Measurements from ENCODE around the gene MINDY1. TPM values are rescaled to one million over a fixed set of nuclear protein-coding genes. Genes with fewer than 3 reads are reported as not detected.

The MINDY1 gene
- total and polyA plus RNA-seq, 8 donors, result 23.1 to 35.5 (median 30.6) TPM

DNA sequence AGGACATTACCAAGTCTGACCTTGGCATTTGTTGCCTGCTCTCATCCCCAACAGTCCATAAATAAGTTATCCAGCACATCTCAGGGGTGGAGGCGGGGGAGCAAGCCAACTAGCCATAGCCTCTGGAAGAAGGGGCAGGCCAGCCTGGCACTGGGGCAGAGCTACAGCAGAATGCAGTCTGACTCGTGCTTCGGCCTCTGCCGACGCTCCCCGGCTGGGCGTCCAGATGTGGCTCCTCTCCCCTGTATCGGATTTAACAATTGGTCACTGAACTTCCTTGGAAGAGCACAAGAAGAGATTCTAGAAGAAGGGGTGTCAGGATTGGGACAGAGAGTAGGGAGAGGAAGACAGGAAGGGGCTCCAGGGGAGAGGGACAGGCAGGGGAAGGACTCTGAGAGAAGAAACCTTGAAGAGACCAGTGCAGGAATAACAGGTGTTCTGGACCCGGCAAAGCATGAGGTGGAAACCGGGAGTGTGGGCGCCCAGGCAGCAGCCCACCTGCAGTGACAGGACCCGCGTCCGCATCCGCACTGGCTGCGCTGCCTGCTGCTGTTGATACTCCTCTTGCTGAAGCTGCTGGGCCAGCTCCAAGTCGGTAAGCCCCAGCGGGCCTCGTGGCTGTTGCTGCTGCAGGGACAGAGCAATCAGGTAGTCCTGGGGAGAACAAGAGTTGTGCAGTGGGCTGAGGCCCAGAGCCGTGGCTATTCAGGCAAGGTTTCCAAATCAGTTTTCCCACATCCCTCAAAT lies 9.4 kb downstream of the MINDY1 start:
- WGBS, 2 donors, result 84 to 85% methylated on average over 20 of the region's 20 CpGs
- peaks cover 0 to 2% (median 0%) of the 10 kb centered on the region in 3 donors for H3K4me1 ChIP-seq
- FAIRE-seq (no peak), DNase-seq (no peak), ATAC-seq (no peak)
- no peak overlapping the region for H3K4me3 ChIP-seq
- no peak for TF ChIP-seq CTCF (IDR thresholded peaks at IDR 0.05)
- no peaks in the 10 kb centered on the region for H3K9me3 ChIP-seq
- no peak overlapping the region for H3K27ac ChIP-seq
- H3K36me3 ChIP-seq, result peaks cover 0 to 56% (median 26%) of the 10 kb centered on the region in 3 donors
- H3K27me3 ChIP-seq, result no peaks in the 10 kb centered on the region
- intact Hi-C loops (cut with DNase I), result loop anchor here in 1 of 3 donors (10.0 kb wide), 1 partner anchor 182 kb away; no protein-coding TSS in a partner anchor

DNA sequence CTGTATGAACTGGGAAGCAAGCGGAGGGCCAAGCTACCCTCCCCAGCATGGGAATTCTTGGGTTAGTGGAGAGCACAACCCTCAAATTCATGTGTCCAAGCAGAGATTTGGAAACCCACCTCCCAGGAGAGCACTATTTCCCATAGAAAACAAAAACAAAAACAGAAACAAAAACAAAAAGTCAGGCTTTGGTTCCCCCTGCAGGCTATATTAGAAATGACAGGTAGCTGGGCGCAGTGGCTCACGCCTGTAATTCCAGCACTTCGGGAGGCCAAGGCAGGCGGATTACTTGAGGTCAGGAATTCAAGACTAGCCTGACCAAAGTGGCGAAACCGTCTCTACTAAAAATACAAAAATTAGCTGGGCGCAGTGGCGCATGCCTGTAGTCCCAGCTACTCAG lies 10.8 kb downstream of the MINDY1 start:
- ATAC-seq (peak in 3 of 4 donors; percentile 58 to 79 (median 72)), FAIRE-seq (no peak), DNase-seq (peak in 1 of 6 donors; percentile 43)
- H3K36me3 ChIP-seq, result peaks cover 0 to 44% (median 21%) of the 10 kb centered on the region in 3 donors
- H3K4me1 ChIP-seq, result no peaks in the 10 kb centered on the region
- no peak overlapping the region for H3K4me3 ChIP-seq
- no peak overlapping the region for H3K27ac ChIP-seq
- 45 to 54% methylated on average over 9 of the region's 9 CpGs for WGBS, 2 donors
- H3K27me3 ChIP-seq, result no peaks in the 10 kb centered on the region
- H3K9me3 ChIP-seq, result no peaks in the 10 kb centered on the region
- intact Hi-C loops (cut with DNase I), result loop anchor here in 1 of 3 donors (10.0 kb wide), 1 partner anchor 181 kb away; no protein-coding TSS in a partner anchor
- TF ChIP-seq CTCF (IDR thresholded peaks at IDR 0.05), result peak; percentile 67 to 87 (median 75)

- Histone ChIP-seq H3K9me3 (no peaks in the 10 kb centered on the region), H3K4me1 (no peaks in the 10 kb centered on the region), H3K36me3 (peaks cover 0 to 39% (median 21%) of the 10 kb centered on the region in 3 donors), H3K4me3 (no peak overlapping the region), H3K27me3 (no peaks in the 10 kb centered on the region), H3K27ac (no peak overlapping the region)
- intact Hi-C loops (cut with DNase I), result loop anchor here in 1 of 3 donors (10.0 kb wide), 1 partner anchor 181 kb away; no protein-coding TSS in a partner anchor
- DNase-seq, result no peak
- TF ChIP-seq CTCF (IDR thresholded peaks at IDR 0.05), result no peak
- FAIRE-seq, result no peak
- 58 to 62% methylated on average over 4 of the region's 4 CpGs for WGBS, 2 donors
- ATAC-seq, result no peak
Observed at GRCh38 chr1:150995460-150995859, 11.2 kb downstream of the MINDY1 start.

- Histone ChIP-seq H3K27ac (no peak overlapping the region), H3K4me3 (no peak overlapping the region), H3K36me3 (peaks cover 0 to 30% (median 15%) of the 10 kb centered on the region in 3 donors), H3K27me3 (no peaks in the 10 kb centered on the region), H3K4me1 (no peaks in the 10 kb centered on the region), H3K9me3 (no peaks in the 10 kb centered on the region)
- intact Hi-C loops (cut with DNase I), result loop anchor here in 1 of 3 donors (10.0 kb wide), 1 partner anchor 179 kb away; no protein-coding TSS in a partner anchor
- no peak for TF ChIP-seq CTCF (IDR thresholded peaks at IDR 0.05)
- DNase-seq (no peak), ATAC-seq (no peak), FAIRE-seq (no peak)
- WGBS, 2 donors, result 56 to 59% methylated on average over 3 of the region's 3 CpGs
Observed at GRCh38 chr1:150994248-150994647, 12.5 kb downstream of the MINDY1 start.

DNA sequence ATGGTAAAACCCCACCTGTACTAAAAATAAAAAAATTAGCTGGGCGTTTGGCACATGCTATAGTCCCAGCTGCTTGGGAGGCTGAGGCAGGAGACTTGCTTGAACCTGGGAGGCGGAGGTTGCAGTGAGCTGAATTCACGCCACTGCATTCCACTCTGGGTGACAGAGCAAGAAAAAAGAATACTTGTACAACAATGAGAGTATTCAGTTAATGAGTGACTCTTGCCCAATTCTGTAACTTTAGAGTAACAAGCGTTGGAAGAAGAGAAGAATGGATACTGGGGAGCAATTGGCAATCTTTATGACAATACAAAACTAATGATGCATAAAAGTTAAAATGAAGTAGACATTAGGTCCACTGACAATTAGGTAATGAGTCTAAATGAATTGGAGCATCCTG lies 14.1 kb downstream of the MINDY1 start:
- Histone ChIP-seq H3K4me1 (no peaks in the 10 kb centered on the region), H3K9me3 (no peaks in the 10 kb centered on the region), H3K27ac (no peak overlapping the region), H3K27me3 (no peaks in the 10 kb centered on the region), H3K36me3 (peaks cover 0 to 14% (median 6%) of the 10 kb centered on the region in 3 donors), H3K4me3 (no peak overlapping the region)
- ATAC-seq (no peak), DNase-seq (no peak), FAIRE-seq (no peak)
- 50 to 51% methylated on average over 4 of the region's 4 CpGs for WGBS, 2 donors
- TF ChIP-seq CTCF (IDR thresholded peaks at IDR 0.05), result no peak
- intact Hi-C loops (cut with DNase I), result loop anchor here in 1 of 3 donors (10.0 kb wide), 1 partner anchor 178 kb away; no protein-coding TSS in a partner anchor

Measured in pancreas (tissue), 10 donors.